Activated CD8-positive, alpha-beta T cell treated with anti-CD3 and anti-CD28 coated beads for 36 hours (primary cell): ENCODE results near the gene ANKRD11. TPM values are rescaled to one million over a fixed set of nuclear protein-coding genes. Genes with fewer than 3 reads are reported as not detected.
"Not testable (repeated sequence)": the region's sequence is repeated elsewhere in the genome, so short reads cannot be mapped to it uniquely, and the experiment has no call there.

Experiments
- ATAC-seq: fragments of 200-7000 bp; cut with Tn5 transposase; one replicate; pipeline ENCODE4 v1.10.0; 2021; ENCODE audit warnings: mild to moderate bottlenecking, moderate library complexity
- CTCF ChIA-PET: fragments of 350-600 bp; sonication (Branson Sonifier 250); formaldehyde crosslinking; loops from one replicate; lab custom pipeline; 2021; ENCODE audit warnings: antibody characterized with exemption; lab: Charles Lee
- POLR2A ChIA-PET: fragments of 350-600 bp; sonication (Branson Sonifier 250); formaldehyde crosslinking; loops from one replicate; lab custom pipeline; 2021; ENCODE audit warnings: antibody characterized with exemption; lab: Charles Lee
- DNase-seq: peaks from one replicate; pipeline ENCODE4 v3.0.0-alpha.2; 2020
- H3K27ac Mint-ChIP-seq: one replicate; pipeline ENCODE4 v1.8.0; 2021; ENCODE audit warnings: mild to moderate bottlenecking, mixed read lengths
- H3K27me3 Mint-ChIP-seq: one replicate; pipeline ENCODE4 v1.8.0; 2021; ENCODE audit warnings: mixed read lengths
- H3K36me3 Mint-ChIP-seq: one replicate; pipeline ENCODE4 v1.8.0; 2021; ENCODE audit warnings: low read depth, mixed read lengths
- H3K4me1 Mint-ChIP-seq: one replicate; pipeline ENCODE4 v1.8.0; 2021; ENCODE audit warnings: low read depth, mixed read lengths
- H3K4me3 Mint-ChIP-seq: one replicate; pipeline ENCODE4 v1.8.0; 2021; ENCODE audit warnings: mild to moderate bottlenecking, moderate library complexity, mixed read lengths
- H3K9me3 Mint-ChIP-seq: one replicate; pipeline ENCODE4 v1.8.0; 2021; ENCODE audit warnings: mixed read lengths
- intact Hi-C: fragments of 100-400 bp; cut with micrococcal nuclease; formaldehyde crosslinking; loops from one replicate; pipeline ENCODE4 v1.10.0; 2022
- total RNA-seq, 2 experiments: library from RNA; stranded (reverse); gene quantifications; one replicate each; pipeline ENCODE4 v1.2.3, GENCODE V29; 2021
- TF ChIP-seq, protein P1 (sequence below): fragments of 200-600 bp; IDR thresholded peaks from one replicate; pipeline ENCODE4 v1.8.0; 2022; ENCODE audit warnings: antibody characterized with exemption, mild to moderate bottlenecking

ANKRD11 gene
- total RNA-seq, 2 experiments from 2014 or later = 145 to 147 TPM

DNA sequence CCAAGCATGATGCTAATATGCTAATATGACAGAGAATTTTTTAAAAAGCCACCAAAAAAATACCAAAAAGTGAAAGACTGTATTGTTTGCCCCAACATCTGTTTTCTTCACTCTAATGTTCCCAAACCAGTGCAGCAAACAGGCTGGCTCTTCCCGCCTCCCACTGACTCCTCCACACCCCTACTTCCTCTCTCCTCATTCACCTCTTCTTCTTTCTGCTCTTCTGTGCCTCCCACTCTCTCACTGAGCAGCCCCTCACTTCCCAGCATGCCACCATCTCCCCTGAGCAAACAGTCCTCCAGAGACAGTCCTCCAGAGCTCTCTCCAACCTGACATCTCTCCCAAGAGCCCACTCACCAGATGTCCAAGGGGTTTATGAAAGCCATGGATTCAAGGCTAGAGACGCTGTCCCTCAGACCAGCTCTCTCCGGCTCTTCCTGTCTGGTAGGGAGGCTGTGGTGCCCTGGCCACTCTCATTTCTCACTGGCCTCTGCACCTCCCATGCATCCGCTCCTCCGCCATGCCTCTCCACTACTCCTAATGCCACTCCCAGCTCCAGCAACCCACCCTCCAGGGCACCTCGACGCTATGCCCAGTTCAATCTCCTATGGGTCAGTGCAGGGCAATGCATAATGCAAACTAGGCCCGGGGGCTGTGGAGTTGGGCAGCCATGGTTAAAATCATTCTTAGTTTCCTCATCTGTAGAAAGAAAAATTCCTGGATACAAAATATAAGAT, 52.9 kb downstream of the ANKRD11 start:
- Mint-ChIP-seq H3K27ac (no peak overlapping the region), H3K4me3 (no peak overlapping the region), H3K36me3 (peaks cover 38% of the 10 kb centered on the region), H3K27me3 (no peaks in the 10 kb centered on the region), H3K9me3 (no peaks in the 10 kb centered on the region), H3K4me1 (peaks cover 81% of the 10 kb centered on the region)
- TF ChIP-seq, protein P1, sequence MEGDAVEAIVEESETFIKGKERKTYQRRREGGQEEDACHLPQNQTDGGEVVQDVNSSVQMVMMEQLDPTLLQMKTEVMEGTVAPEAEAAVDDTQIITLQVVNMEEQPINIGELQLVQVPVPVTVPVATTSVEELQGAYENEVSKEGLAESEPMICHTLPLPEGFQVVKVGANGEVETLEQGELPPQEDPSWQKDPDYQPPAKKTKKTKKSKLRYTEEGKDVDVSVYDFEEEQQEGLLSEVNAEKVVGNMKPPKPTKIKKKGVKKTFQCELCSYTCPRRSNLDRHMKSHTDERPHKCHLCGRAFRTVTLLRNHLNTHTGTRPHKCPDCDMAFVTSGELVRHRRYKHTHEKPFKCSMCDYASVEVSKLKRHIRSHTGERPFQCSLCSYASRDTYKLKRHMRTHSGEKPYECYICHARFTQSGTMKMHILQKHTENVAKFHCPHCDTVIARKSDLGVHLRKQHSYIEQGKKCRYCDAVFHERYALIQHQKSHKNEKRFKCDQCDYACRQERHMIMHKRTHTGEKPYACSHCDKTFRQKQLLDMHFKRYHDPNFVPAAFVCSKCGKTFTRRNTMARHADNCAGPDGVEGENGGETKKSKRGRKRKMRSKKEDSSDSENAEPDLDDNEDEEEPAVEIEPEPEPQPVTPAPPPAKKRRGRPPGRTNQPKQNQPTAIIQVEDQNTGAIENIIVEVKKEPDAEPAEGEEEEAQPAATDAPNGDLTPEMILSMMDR = no peak
- intact Hi-C loops = no loop called here
- no peak for ATAC-seq
- ChIA-PET CTCF (no interaction called here), POLR2A (interaction anchor here (0.8 kb wide), 1 partner anchor 9 kb away, joined by 3 read pairs; no protein-coding TSS in a partner anchor)
- DNase-seq = no peak

DNA sequence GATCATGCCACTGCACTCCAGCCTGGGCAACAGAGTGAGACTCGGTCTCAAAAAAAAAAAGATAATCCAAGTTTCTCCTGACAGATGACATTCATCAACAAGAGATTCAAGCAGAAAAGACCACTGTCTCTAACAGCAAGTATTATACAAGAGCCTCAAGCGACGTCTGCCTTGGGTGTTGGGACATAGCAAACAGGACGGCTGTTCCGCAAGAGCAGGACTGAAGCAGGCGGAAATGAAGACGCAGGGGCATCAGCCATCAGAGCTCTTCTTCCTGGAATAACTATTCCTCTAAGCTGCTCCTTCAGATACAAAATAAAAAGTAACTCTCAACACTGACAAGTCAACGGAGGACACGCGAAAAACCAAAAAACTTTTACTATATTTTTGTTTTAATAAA, 54.0 kb downstream of the ANKRD11 start:
- ChIA-PET CTCF (interaction anchor here (1.4 kb wide), 1 partner anchor 10 kb away, joined by 5 read pairs; no protein-coding TSS in a partner anchor), POLR2A (interaction anchor here (0.6 to 3.0 kb wide), 3 partner anchors 9 to 121 kb away, joined by 3 to 15 read pairs (median 3); no protein-coding TSS in a partner anchor)
- peaks cover 35% of the 10 kb centered on the region for H3K36me3 Mint-ChIP-seq
- no peak for DNase-seq
- H3K27me3 Mint-ChIP-seq = no peaks in the 10 kb centered on the region
- no peaks in the 10 kb centered on the region for H3K9me3 Mint-ChIP-seq
- TF ChIP-seq, protein P1 = no peak
- intact Hi-C loops = no loop called here
- H3K4me1 Mint-ChIP-seq = peaks cover 72% of the 10 kb centered on the region
- no peak overlapping the region for H3K27ac Mint-ChIP-seq
- H3K4me3 Mint-ChIP-seq = no peak overlapping the region
- ATAC-seq = no peak

DNA sequence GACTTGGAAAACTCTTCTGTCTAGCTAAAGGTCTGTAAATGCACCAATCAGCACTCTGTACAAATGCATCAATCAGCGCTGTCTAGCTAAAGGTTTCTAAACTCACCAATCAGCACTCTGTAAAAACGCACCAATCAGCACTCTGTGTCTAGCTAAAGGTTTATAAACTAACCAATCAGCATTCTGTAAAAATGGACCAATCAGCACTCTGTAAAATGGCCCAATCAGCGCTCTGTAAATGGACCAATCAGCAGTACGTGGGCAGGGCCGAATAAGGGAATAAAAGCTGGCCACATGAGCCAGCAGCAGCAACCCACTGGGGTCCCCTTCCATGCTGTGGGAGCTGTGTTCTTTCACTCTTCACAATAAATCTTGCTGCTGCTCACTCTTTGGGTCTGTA, 55.3 kb downstream of the ANKRD11 start:
- peak; percentile 24 for ATAC-seq
- not testable (repeated sequence) for H3K9me3 Mint-ChIP-seq, H3K27me3 Mint-ChIP-seq

DNA sequence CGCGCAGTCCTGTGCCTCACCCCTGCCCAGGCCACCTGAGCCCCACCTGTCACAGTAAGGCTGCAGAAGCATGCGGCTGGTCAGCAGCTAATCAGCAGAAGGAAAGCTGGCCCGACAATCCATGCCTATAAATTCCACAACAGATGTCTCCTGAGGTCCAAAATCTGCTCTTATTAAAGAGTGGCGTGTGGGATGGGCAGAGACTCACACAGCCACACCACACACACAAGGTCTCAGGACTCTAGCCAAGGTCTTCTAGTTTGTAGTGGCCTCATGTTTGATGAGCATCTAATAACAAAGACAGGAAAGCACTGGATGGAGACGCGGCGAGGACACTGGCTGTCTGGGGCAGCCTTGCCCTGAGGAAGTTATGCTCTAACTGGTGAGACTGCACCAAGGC, 55.9 kb downstream of the ANKRD11 start:
- intact Hi-C loops = no loop called here
- TF ChIP-seq, protein P1 = no peak
- Mint-ChIP-seq H3K4me3 (no peak overlapping the region), H3K9me3 (no peaks in the 10 kb centered on the region), H3K36me3 (peaks cover 23% of the 10 kb centered on the region), H3K27ac (peak overlapping the region; percentile 46), H3K4me1 (peaks cover 55% of the 10 kb centered on the region), H3K27me3 (no peaks in the 10 kb centered on the region)
- ChIA-PET CTCF (no interaction called here), POLR2A (interaction anchor here (1.2 to 3.0 kb wide), 4 partner anchors 11 to 60 kb away, joined by 3 to 15 read pairs (median 6); no protein-coding TSS in a partner anchor)
- DNase-seq (no peak), ATAC-seq (no peak)

More for the DNA sequence above, 55.3 kb downstream of the ANKRD11 start:
- Mint-ChIP-seq H3K4me1 (peaks cover 60% of the 10 kb centered on the region), H3K36me3 (peaks cover 26% of the 10 kb centered on the region), H3K4me3 (peak overlapping the region; percentile 58), H3K27ac (peak overlapping the region; percentile 58)
- ChIA-PET CTCF (interaction anchor here (0.7 kb wide), 1 partner anchor 22 kb away, joined by 3 read pairs; no protein-coding TSS in a partner anchor), POLR2A (interaction anchor here (1.2 to 3.0 kb wide), 4 partner anchors 11 to 60 kb away, joined by 3 to 15 read pairs (median 6); no protein-coding TSS in a partner anchor)
- peak; percentile 40 for DNase-seq
- intact Hi-C loops = not testable (repeated sequence)

DNA sequence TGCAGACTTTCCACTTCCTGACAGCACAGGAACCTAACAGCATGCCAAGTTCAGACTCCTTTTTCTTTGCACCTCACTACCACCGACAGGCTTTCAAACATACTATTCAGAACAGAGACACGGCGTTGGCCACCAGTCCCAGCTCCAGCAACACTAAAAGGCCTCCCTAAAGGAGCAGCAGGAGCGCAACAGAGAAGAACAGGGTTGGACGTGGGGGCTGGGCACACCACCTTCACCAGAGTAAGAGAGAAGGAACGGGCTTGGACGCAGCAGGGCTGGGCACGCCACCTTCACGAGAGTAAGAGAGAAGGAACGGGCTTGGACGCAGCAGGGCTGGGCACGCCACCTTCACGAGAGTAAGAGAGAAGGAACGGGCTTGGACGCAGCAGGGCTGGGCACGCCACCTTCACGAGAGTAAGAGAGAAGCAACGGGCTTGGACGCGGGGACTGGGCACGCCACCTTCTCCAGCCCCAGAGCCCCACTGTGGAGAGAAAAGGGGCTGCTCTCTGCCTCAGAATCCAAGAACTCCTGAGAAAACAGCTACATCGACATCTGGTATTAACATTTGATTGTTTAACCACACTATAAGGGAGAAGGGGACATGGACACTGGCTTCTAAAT, 56.9 kb downstream of the ANKRD11 start:
- H3K4me1 Mint-ChIP-seq = peaks cover 45% of the 10 kb centered on the region
- CTCF ChIA-PET, H3K4me3 Mint-ChIP-seq, intact Hi-C loops, DNase-seq, ATAC-seq, H3K27ac Mint-ChIP-seq, H3K9me3 Mint-ChIP-seq, H3K27me3 Mint-ChIP-seq: not testable (repeated sequence)
- POLR2A ChIA-PET = interaction anchor here (0.8 to 3.0 kb wide), 3 partner anchors 11 to 41 kb away, joined by 4 to 16 read pairs (median 15); no protein-coding TSS in a partner anchor
- peaks cover 22% of the 10 kb centered on the region for H3K36me3 Mint-ChIP-seq
